HEK293T (cell line): ENCODE data around the gene ZIC4.

Experiments
- ARNT ChIP-seq: fragments of 450-650 bp; IDR thresholded peaks from 2 replicates; pipeline ENCODE4 v1.6.1; 2017; ENCODE audit warnings: mild to moderate bottlenecking
- BHLHE40 ChIP-seq: fragments of 450-650 bp; IDR thresholded peaks from 2 replicates; pipeline ENCODE4 v1.6.1; 2016; ENCODE audit warnings: mild to moderate bottlenecking, moderate library complexity, borderline replicate concordance
- CTBP1 ChIP-seq: fragments of 450-650 bp; IDR thresholded peaks from 2 replicates; pipeline ENCODE4 v1.6.1; 2016; ENCODE audit warnings: borderline replicate concordance
- FOXA1 ChIP-seq: fragments of 450-650 bp; IDR thresholded peaks from 2 replicates; pipeline ENCODE4 v1.6.1; 2016; ENCODE audit warnings: mild to moderate bottlenecking
- FOXK2 ChIP-seq: fragments of 450-650 bp; IDR thresholded peaks from 2 replicates; pipeline ENCODE4 v1.6.1; 2016; ENCODE audit warnings: mild to moderate bottlenecking
- FOXM1 ChIP-seq: fragments of 450-650 bp; IDR thresholded peaks from 2 replicates; pipeline ENCODE4 v1.6.1; 2017; ENCODE audit warnings: mild to moderate bottlenecking, borderline replicate concordance
- L3MBTL2 ChIP-seq: fragments of 450-650 bp; conservative IDR thresholded peaks from 2 replicates; pipeline ENCODE4 v1.6.1; 2016; ENCODE audit warnings: mild to moderate bottlenecking
- NFRKB ChIP-seq: fragments of 450-650 bp; IDR thresholded peaks from 2 replicates; pipeline ENCODE4 v1.6.1; 2016; ENCODE audit warnings: mild to moderate bottlenecking, moderate library complexity
- SP1 ChIP-seq: fragments of 450-650 bp; IDR thresholded peaks from 2 replicates; pipeline ENCODE4 v1.6.1; 2017
- TARDBP ChIP-seq: fragments of 450-650 bp; IDR thresholded peaks from 2 replicates; pipeline ENCODE4 v1.6.1; 2016
- TF ChIP-seq, protein P1 (sequence below): fragments of 450-650 bp; IDR thresholded peaks from 2 replicates; pipeline ENCODE4 v1.6.1; 2016

DNA sequence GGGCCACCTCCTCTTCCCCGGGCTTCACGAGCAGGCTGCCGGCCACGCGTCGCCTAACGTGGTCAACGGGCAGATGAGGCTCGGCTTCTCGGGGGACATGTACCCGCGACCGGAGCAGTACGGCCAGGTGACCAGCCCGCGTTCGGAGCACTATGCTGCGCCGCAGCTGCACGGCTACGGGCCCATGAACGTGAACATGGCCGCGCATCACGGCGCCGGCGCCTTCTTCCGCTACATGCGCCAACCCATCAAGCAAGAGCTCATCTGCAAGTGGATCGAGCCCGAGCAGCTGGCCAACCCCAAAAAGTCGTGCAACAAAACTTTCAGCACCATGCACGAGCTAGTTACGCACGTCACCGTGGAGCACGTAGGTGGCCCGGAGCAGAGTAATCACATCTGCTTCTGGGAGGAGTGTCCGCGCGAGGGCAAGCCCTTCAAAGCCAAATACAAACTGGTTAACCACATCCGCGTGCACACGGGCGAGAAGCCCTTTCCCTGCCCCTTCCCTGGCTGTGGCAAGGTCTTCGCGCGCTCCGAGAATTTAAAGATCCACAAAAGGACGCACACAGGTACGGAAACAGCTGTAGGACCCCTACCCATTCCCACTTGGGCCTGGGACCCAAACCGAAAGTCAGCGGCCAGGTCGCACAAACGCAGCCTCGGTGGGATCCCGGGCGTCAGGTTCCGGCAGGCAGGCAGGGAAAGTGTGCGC lies 4.3 kb upstream of the ZIC4 start:
- no peak for TF ChIP-seq NFRKB
- TF ChIP-seq FOXM1: no peak
- TF ChIP-seq BHLHE40: no peak
- no peak for TF ChIP-seq FOXA1
- no peak for TF ChIP-seq FOXK2
- TF ChIP-seq, protein P1, sequence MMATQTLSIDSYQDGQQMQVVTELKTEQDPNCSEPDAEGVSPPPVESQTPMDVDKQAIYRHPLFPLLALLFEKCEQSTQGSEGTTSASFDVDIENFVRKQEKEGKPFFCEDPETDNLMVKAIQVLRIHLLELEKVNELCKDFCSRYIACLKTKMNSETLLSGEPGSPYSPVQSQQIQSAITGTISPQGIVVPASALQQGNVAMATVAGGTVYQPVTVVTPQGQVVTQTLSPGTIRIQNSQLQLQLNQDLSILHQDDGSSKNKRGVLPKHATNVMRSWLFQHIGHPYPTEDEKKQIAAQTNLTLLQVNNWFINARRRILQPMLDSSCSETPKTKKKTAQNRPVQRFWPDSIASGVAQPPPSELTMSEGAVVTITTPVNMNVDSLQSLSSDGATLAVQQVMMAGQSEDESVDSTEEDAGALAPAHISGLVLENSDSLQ: no peak
- no peak for TF ChIP-seq TARDBP
- TF ChIP-seq CTBP1: no peak
- TF ChIP-seq ARNT: no peak
- TF ChIP-seq SP1: no peak
- TF ChIP-seq L3MBTL2: no peak
